ENCODE measurements around the gene OXER1. TPM values are rescaled to one million over a fixed set of nuclear protein-coding genes. Genes with fewer than 3 reads are reported as not detected.

The OXER1 gene
- total RNA-seq, 4 donors from 2014 or later, result 0.75 to 2.0 (median 0.96) TPM

DNA sequence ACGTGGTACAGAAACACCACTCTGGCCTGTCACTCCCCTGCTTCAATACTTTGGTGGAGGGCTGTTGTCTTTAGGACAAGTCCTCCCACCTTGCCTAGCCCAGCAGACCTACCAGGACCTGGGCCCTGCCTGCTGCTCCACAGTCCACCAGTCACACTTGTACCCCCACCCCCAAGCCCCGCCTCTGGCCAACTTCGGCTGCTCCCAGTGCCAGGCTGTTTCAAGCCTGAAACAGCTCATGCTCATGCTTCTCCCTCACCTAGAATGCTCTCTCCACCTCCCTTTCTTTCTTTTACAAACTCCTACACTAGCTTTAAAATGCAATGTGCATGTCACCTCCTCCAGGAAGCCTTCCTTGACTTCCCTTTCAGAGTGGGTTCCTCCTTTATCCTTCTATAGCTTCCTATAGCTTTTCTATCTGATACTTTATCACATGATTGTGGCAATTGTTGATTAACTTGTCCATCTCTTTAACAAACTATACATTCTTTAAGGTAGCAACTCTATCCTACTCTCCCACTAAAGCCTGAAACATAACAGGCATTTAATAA, 4.8 kb upstream of the OXER1 start:
- TF ChIP-seq, protein P1, sequence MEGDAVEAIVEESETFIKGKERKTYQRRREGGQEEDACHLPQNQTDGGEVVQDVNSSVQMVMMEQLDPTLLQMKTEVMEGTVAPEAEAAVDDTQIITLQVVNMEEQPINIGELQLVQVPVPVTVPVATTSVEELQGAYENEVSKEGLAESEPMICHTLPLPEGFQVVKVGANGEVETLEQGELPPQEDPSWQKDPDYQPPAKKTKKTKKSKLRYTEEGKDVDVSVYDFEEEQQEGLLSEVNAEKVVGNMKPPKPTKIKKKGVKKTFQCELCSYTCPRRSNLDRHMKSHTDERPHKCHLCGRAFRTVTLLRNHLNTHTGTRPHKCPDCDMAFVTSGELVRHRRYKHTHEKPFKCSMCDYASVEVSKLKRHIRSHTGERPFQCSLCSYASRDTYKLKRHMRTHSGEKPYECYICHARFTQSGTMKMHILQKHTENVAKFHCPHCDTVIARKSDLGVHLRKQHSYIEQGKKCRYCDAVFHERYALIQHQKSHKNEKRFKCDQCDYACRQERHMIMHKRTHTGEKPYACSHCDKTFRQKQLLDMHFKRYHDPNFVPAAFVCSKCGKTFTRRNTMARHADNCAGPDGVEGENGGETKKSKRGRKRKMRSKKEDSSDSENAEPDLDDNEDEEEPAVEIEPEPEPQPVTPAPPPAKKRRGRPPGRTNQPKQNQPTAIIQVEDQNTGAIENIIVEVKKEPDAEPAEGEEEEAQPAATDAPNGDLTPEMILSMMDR (IDR thresholded peaks at IDR 0.05; ENCODE audit: low read depth), result no peak

DNA sequence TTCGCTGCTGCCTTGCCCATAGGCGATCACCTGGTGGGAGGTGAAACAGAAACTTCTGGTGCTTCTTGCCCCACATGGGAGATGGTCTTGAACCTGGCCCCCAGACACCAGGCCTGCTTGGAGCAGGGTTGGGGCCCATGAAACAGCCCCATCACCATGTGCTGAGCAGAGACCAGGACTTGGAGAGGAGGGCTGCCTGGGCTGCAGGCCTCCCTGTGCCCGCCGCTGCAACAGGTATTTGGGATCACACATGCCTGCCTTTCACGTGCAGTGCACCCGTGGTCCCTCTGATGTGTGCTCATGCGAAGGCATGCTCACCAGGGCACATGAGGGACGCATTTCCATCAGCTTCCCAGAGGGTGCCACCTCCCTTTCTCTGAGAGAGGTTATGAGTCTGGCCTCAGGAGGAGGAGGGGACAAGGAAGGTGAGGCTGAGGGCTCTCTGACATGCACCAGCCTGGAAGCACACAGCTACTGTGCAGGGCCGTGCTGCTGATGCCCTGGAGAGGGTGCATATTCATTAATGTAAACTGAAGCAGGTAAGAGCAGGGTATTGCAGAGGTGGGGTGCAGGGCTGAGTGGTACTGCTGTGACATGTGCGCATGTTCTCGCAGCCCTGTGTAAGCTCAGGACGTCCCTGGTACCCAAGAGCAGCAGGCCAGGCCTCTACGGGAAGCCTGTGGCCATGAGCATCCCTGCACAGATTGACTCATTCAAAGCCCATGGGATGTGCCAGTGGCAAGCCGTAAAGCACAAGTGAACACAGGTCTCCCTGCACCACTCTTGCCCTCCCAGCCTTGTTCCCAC, 4.2 kb upstream of the OXER1 start:
- TF ChIP-seq, protein P1 (IDR thresholded peaks at IDR 0.05; ENCODE audit: low read depth), result no peak

DNA sequence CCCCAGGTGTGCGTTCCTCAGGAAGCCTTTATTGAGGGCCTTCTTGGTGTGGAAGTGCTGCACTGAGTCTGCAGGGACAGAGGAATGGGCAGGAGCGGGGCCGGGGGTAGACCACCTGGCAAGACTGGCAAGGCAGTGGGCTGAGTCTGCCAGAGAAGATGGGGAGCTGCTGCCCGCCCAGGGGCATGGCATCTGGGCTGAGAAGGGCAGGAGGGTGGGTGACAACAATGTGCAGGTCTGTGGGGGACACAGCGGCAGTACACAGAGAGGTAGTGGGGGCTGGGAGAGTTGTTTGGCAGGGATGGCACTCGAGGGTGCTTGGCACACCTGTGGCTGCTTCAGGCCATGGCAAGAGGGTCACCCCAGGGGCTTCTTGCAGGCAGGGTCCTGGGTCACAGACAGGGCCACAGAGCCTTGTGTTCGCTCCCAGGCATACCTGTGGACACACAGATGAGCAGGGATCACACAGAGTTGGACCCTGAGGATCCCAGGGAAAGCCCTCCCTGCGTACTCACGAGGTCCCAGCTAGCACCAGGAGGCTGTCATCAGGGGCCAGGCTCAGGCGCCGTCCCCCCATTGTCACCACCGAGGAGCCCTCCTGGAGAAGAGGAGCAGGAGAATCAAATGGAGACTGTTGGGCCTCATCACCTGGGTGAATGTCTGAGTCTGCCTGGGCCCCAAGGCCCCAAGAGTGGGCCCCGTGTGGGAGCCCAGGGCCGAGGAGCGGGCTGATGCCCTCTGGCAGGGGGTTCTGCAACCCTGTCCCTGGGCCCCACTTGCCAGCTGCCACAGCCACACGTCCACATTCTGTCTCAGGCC, 3.4 kb upstream of the OXER1 start:
- TF ChIP-seq, protein P1 (IDR thresholded peaks at IDR 0.05; ENCODE audit: low read depth), result no peak

DNA sequence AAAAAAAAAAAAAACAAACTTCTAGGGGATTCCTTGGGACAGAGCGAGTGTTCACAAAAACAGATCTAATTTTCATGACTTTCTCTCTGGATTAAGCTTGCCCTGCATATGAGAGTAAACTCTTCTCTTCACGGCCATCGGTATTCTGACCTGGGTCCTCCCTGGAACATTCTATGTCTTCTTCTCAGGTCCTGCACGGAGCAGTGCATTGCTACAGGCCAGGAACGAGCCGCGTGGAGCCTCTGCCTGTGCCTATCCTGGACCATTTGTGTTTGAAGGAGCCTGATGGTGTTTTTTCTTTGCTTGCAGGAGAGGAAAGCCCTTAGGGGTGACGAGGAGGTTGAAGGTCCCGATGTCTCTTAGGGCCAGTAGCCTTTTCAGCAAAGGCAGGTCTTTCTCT, 1.8 kb upstream of the OXER1 start:
- TF ChIP-seq, protein P1 (IDR thresholded peaks at IDR 0.05; ENCODE audit: low read depth), result no peak

DNA sequence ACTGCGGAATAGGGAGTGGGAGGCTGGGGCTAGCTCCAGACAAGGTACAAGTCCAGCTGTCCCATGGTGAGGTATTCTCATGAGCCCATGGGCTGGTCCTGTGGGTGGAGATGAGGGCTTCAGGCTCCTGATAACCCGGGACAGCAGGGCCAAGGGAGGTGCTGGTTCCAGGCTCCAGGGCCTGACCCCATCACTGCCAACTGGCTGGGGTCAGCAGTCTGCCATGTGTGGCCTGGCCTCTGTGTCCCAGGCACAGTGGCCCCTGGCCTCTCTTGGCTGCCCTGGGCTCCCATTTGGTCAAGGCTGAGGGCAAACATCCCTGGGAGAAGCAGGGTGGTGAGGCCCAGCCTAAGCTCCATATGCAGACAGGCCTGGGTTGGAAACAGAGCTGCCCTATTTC, 966 bp upstream of the OXER1 start:
- TF ChIP-seq, protein P1 (IDR thresholded peaks at IDR 0.05; ENCODE audit: low read depth), result no peak

DNA sequence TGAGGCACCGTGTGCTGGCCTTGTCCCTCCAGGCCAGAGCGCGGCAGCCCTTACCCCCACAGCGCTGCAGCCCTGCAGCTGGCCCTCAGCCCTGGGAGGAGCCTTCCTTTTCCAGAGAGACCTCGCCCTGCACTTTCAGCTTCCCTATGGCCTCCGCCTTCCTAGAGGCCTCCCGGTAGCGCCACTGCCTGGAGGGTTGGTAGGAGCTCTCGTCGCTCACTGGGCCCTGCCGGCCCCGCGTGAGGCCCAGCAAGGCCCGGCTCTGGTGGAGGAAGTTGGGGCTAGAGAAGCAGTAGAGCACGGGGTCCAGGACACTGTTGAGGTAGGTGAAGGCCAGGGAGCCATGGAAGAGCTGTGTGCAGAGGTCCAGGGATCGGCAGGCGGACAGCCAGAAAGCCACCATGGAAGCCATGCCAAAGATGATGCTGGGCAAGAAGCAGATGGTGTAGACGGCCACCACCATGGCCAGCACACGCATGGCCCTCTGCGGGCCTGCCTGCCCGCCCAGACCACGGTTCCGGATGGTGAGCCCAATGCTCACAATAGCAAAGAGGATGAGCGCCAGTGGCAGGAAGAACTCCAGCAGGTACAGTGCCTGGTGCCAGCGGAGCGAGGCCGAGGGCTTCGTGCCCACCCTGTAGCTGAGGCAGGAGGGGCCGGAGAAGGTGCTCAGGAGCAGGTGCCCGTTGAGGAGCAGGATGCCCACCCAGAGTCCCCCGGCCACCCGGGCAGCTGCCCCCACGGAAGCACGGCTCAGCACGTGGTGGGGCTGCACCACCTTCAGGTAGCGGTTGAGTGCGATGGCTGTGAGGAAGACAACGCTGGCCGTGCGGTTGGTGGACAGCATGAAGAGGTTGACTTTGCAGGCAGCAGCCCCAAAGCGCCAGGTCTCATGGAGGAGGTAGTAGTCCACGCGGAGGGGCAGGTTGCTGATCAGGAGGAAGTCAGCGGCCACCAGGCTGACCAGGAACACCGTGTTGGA, 821 bp downstream of the OXER1 start:
- TF ChIP-seq, protein P1 (IDR thresholded peaks at IDR 0.05; ENCODE audit: low read depth), result no peak

Data from subcutaneous adipose tissue (tissue), 4 donors.